Measurements from ENCODE around the gene PLA2G12B.
"Not testable (repeated sequence)": the region's sequence is repeated elsewhere in the genome, so short reads cannot be mapped to it uniquely, and the experiment has no call there.

The PLA2G12B gene

DNA sequence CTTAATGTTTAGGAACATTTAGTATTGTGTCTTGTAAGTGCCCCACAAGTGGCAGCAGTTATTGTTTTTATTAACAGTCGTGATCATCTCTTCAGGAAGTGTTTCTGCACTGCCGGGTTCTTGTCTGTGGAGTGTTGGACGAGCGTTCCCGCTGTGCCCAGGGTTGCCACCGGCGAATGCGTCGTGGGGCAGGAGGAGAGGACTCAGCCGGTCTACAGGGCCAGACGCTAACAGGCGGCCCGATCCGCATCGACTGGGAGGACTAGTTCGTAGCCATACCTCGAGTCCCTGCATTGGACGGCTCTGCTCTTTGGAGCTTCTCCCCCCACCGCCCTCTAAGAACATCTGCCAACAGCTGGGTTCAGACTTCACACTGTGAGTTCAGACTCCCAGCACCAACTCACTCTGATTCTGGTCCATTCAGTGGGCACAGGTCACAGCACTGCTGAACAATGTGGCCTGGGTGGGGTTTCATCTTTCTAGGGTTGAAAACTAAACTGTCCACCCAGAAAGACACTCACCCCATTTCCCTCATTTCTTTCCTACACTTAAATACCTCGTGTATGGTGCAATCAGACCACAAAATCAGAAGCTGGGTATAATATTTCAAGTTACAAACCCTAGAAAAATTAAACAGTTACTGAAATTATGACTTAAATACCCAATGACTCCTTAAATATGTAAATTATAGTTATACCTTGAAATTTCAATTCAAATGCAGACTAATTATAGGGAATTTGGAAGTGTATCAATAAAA is 22.2 kb downstream of the PLA2G12B start:
- no peak for DNase-seq

- DNase-seq: no peak
Observed at GRCh38 chr10:72930276-72930675, 24.3 kb downstream of the PLA2G12B start.

- no peak for DNase-seq
Observed at GRCh38 chr10:72928798-72929197, 25.8 kb downstream of the PLA2G12B start.

- no peak for DNase-seq
Observed at GRCh38 chr10:72927485-72927884, 27.1 kb downstream of the PLA2G12B start.

GRCh38 chr10:72925951-72926465 is 28.6 kb downstream of the PLA2G12B start:
- DNase-seq: no peak

DNA sequence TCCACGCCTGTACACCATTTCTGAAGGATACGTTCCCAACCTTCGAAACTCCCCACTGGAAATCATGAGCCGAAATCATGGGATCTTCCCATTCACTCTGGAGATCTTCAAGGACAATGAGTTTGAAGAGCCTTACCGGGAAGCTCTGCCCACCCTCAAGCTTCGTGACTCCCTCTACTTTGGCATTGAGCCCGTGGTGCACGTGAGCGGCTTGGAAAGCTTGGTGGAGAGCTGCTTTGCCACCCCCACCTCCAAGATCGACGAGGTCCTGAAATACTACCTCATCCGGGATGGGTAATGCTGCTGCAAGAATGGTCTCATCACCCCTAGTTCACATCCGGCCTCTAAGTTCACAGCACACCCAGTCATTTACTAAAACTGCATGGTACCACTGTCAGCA is 30.3 kb downstream of the PLA2G12B start:
- DNase-seq: no peak

DNA sequence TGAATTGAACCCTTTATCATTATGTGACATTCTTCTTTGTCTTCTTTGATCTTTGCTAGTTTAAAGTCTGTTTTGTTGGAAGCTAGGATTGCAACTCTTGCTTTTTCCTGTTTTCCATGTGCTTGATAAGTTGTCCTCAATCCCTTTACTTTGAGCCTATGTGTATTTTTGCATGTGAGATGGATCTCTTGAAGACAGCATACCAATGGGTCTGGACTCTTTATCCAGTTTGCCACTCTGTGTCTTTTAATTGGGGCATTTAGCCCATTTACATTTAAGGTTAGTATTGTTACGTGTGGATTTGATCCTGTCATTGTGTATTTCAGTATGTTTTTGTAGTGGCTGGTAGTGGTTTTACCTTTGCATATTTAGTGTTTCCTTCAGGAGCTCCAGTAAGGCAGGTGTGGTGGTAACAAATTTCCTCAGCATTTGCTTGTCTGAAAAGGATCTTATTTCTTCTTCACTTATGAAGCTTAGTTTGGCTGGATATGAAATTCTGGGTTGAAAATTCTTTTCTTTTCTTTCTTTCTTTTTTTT is 33.4 kb downstream of the PLA2G12B start:
- DNase-seq: not testable (repeated sequence)

DNA sequence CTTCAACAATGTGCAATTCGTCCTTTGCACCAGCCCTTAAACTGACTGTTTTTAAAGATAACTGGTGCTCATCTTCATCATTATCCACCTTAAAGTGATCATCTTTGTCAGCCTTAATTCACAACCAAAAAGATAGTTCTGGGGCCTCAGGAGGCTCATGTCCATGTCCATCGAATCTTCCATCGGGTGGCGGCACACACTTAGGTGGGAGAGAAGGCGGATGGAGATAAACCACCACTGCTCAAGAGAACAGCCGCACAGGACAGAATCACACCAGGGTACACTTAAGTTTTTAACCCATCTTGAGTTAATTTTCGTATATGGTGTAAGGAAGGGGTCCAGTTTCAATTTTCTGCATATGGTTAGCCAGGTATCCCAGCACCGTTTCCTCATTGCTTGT is 36.3 kb downstream of the PLA2G12B start:
- no peak for DNase-seq

DNA sequence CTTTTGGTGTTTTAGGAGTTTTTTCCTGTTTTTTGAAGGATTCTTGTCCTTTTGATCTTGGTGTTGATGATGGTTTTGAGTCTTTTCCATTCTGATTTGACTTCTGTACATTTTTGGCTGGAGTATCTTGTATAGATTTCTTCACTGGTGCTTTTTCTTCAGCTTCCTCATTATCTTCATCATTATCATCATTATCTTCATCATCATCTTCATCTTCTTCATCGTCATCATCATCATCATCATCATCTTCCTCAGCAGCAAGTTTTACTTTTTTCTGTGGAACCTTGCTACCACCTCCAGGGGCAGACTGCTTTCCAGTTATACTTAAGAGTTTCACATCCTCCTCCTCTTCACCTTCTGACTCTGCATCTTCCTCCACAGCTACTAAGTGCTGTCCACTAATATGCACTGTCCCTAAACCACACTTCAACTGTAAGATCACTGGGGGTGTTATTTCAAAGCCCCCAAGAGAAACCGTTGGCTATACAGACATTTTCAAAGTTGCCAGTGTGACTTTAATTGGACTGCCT is 36.7 kb downstream of the PLA2G12B start:
- not testable (repeated sequence) for DNase-seq

GRCh38 chr10:72917201-72917600 is 37.4 kb downstream of the PLA2G12B start:
- not testable (repeated sequence) for DNase-seq

- no peak for DNase-seq
Observed at GRCh38 chr10:72913287-72913686, 41.3 kb downstream of the PLA2G12B start.

DNA sequence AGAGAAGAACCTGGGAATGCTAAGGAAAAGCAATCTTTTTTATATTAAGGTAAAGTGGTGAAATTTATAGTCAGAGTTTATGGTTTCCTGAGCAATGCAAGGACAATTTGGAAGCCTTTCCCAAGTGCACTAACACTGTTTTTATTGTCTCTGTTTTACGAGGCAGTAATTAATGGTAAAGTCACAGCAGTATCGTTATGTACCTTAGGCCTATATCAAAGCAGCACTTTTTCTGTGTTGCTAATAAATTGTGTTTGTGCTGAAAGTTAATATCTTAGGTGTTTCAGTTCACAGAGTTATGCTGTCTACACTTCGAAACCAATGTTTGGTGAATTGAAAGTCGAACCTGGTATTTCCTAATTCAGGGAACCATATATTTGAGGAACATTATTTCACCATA is 41.9 kb downstream of the PLA2G12B start:
- DNase-seq: no peak

DNA sequence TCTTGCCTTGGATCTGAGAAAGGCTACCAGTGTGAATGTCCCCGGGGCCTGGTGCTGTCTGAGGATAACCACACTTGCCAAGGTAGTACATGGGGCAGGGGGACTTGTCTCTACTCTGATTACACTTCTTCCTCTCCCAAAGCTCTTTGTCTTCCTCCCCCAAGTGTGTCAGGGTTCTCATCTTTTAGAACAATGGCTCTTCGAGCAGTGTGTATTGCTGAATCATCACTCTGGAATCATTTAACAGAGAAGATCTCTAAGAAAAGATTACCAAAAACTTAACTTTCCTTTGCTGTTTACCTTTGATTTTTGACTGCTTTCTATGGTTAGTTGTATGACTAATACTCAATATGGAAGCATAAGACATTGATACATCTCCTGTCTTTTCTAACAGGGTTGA is 42.8 kb downstream of the PLA2G12B start:
- DNase-seq: no peak

DNA sequence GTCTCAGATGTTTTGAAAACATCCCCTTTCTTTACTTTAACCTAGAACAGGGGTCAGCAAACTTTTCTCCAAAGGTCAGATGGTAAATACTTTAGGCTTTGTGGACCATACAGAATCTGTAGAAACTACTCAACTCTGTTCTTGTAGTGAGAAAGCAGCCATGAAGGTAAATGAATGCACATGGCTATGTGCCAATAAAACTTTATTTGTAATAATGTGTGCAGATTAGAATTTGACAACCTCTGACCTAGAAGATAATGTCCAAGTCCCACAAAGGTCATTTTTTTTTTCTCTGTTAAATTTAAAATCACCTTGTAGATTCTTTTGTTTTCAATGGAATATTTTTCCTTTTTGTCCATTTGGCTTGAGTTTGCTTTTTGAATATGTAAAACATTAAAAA is 43.9 kb downstream of the PLA2G12B start:
- DNase-seq: no peak

DNA sequence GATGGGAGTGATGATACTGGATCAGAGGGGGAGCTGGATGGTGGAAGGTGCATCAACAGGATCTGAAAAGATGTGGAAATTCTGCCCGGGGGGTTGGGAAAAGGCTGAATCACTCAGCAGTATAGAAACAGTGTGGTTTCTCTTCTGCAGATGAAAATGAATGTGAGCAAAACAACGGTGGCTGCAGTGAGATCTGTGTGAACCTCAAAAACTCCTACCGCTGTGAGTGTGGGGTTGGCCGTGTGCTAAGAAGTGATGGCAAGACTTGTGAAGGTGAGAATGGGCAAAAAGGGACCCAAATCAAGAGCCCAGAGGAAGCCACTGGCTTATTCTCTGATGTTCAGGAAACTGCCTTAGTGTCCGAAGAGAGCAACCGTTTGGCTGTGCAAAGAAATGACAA is 48.2 kb downstream of the PLA2G12B start:
- DNase-seq: no peak

- DNase-seq: no peak
Observed at GRCh38 chr10:72904806-72905205, 49.8 kb downstream of the PLA2G12B start.

- DNase-seq: not testable (repeated sequence)
Observed at GRCh38 chr10:72903941-72904446, 50.6 kb downstream of the PLA2G12B start.

- no peak for DNase-seq
Observed at GRCh38 chr10:72899545-72899944, 55.1 kb downstream of the PLA2G12B start.

GRCh38 chr10:72898616-72899015 is 56.0 kb downstream of the PLA2G12B start:
- no peak for DNase-seq

DNA sequence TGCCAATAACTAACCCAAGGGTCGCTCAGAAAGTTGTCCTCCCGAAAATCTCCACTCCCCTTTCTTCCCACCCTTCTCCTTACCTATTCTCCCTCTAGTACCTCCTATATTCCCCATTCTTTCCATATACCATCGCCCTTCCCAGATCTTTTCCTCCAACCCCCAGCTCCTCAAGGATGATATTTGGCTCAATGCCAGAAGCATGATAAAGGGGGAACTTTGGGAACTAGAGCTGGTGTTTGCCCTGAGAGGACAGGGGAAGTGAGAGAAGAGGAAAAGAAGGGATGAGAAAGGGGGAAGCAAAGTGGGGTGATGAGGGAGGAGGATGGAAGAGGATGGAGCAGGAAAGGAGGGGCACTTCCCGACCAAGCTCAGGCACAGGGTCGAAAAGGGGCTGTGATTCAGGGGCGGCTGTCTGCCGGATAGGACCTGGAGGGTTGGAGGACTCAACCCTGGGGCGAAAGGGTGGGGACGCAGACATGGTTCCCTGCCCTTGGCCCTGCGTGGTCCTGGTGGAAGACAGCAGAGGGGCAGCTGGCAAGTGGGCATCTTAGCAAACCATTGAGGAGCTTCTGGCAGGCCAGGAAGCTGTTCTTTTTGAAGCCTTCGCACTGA is 59.3 kb downstream of the PLA2G12B start:
- DNase-seq: no peak

- DNase-seq: no peak
Observed at GRCh38 chr10:72893136-72893798, 61.3 kb downstream of the PLA2G12B start, which contains the start of gene OIT3. OIT3 (plus strand) TSS chr10:72893739; CDS start chr10:72893799, 60 bp downstream.

GRCh38 chr10:72890086-72890485 is 64.5 kb downstream of the PLA2G12B start:
- DNase-seq: no peak

DNA sequence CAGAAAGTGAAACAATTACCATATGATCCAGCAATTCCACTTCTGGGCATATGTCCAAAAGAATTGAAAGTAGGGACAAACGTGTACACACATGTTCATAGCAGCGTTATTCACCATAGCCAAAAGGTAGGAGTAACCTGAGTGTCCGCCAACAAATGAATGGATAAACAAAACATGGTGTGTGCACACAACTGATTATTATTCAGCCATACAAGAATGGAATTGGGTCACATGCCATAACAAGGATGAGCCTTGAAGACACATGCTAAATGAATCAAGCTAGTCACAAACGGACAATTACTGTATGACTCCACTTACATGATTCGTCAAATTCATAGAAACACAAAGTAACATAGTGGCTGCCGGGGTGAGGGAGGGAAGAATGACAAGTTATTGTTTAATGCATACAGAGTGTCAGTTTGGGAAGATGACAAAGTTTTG is 65.2 kb downstream of the PLA2G12B start:
- no peak for DNase-seq

Data from activated CD8-positive, alpha-beta memory T cell treated with anti-CD3 and anti-CD28 coated beads, Interleukin-2, amount 50 U/mL, for 4 hours (primary cell).